Measurements from ENCODE around the gene TNNT1.
"Not testable (repeated sequence)": the region's sequence is repeated elsewhere in the genome, so short reads cannot be mapped to it uniquely, and the experiment has no call there.

TNNT1 gene

DNA sequence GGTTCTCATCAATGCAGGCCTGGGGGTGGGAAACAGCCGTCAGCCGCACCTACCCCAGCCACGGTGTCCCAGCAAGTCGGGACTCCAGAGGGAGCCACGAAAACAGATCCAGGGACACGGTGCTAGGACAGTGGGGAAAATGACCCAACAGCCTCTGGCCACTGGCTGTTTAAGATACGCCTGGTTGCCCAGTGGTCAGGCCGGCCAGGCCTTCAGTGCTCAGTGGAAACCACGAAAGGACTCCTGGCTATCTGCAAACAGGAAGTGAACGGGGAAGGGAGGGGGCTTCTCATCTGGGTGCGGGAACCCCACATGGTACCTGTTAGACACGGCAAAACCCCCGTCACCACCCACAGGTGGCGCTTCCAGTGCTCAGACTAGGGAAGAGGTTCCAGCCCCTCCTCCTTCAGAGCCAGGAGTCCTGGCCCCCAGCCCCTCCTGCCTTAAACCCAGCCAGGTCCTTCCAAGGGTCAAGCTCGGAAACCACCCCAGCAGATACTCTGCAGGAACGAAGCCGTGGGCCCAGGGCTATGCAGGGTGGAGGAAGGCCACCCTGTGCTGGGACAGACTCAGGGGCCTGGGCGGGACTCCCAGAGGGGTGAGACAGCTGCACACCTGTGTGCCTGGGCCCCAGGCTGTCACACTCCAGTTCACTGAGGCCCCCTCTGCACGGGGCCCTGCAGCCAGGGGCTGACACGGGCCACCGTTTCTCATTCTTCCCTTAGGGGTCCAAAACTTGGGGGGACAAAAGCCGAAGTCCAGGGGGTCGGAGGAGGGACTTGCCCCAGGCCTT lies 36.0 kb downstream of the TNNT1 start:
- peak; percentile 66 for FAIRE-seq
- no peak for DNase-seq (ENCODE audit: insufficient read length, low spot score)

DNA sequence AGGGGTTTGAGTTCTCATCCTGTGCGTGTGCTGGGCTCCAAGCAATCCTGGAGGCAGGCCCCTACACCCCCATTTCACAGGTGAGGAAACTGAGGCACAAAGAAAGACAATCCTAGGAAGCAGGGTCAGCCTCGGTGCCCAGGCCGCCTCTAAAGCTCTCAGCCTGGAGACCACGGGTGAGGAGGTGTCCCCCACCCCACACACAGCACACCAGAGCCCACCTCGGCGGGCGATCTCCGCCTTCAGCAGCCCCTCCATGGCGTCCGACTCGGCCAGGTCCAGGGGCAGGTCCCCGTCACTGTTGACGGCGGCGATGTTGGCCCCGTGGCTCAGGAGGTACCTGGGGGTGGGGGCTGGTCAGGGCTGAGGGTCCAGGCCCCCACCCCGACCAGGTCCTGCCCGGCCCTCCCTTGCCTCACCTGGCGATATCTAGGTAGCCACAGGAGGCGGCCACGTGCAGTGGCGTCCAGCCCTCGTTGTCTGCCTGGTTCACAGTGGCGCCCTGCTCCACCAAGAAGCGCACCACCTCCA lies 36.7 kb downstream of the TNNT1 start:
- no peak for DNase-seq (ENCODE audit: insufficient read length, low spot score)
- no peak for FAIRE-seq

DNA sequence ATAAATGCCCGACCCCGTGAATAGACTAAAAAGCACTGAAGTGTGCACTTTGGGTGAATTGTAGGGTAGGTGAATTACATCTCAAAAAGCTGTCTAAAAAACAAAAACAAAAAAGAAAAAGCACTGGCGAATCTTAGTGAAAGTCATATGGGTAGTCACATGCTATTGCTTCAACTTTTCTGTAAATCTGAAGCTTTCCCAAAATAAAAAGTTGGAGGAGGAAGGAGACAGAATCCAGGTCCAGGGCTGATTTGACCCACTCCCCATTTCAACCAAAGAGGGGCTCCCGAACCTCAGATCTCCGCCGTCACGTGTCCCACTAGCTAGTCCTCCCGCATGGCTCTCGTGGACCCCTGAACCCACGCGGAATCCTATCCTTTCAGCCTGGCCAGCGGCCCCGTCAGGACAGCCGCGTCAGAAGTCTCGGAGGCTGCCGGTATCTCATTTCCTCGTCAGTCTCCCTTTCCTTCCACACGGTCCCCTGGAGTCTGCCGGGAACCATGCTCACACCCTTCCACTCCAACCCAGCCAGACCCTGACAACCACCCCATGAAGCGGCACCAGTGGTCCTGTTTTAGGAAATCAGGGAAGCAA lies 37.7 kb downstream of the TNNT1 start:
- no peak for FAIRE-seq
- no peak for DNase-seq (ENCODE audit: insufficient read length, low spot score)

DNA sequence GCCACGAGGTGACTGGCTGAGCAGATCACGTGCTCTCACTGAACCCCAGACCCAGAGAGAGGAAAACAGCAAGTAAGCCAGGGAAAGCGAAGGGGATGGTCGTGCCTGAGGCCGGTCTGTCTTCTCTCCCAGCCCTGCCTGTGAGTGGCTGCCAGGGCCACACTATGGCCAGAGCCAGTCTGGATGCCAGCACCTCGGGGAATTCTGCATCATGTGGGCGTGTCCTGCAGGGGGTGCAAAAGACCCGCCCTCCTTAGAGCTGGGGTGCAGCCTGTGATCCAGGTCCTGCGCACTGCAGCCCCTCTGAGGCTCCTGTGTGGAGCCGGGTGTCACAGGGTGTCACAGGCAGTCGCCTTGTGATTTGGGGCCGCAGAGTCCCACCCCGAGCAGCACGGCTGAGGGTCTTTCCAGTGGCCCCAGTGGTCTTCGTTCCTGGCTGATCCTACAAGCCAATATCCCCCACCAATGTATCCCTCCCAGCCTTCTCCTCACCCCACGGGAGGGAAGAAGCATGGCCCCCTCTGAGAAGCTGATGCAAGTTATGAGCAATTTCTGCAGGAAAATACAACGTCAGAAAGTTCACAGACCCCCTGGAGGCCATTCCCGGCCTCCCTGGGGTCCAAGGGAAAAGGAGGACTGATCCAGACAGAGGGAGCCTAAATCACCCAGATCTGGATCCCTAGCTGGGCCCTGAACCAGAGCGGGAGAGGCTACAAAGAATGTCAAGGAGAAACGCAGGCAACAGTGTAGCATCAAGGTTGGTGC lies 39.3 kb downstream of the TNNT1 start:
- DNase-seq (ENCODE audit: insufficient read length, low spot score) (no peak), FAIRE-seq (no peak)

DNA sequence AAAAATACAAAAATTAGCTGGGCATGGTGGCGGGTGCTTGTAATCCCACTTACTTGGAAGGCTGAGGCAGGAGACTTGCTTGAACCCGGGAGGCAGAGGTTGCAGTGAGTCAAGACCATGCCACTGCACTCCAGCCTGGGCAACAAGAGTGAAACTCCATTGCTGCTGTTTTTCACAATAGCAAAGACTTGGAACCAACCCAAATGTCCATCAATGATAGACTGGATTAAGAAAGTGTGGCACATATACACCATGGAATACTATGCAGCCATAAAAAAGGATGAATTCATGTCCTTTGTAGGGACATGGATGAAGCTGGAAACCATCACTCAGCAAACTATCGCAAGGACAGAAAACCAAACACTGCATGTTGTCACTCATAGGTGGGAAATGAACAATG lies 41.8 kb downstream of the TNNT1 start:
- not testable (repeated sequence) for DNase-seq (ENCODE audit: insufficient read length, low spot score); FAIRE-seq

DNA sequence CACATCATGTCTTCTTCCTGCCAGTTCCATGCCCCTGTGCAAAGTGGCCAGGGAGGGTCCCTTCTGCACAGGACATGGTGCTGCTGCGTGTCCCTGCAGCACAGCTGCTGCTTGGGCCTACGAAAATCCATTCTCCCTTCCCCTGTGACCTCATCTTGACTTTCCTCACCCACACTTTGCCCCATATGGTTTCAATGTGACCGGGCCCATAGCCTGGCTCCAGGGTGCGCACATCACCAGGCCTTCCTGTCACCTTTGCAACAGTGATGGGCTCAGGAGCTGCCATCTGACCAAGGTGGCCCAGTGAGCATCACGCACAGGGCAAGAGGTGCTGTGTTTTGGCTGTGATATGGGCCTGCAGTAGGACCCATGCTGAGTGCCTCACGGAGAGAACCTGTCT lies 42.4 kb downstream of the TNNT1 start:
- DNase-seq (ENCODE audit: insufficient read length, low spot score) (no peak), FAIRE-seq (no peak)

DNA sequence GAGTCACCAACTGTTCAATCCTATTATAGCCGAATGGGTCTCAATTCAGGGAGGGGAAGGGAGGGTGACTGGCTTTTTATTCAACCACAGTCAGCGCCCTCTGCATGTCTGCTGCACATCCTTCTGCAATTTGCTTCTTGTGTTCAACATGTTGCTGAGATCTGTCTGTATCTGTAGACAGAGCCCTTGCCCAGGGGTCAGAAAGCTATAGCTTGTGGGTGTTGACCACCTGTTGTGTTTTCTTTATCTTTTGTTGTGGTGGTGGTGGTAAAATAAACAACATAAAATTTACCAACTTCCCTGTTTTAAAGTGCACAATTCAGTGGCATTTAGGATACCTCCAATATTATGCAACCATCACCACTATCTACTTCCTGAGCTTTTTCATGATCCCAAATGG lies 43.8 kb downstream of the TNNT1 start:
- no peak for DNase-seq (ENCODE audit: insufficient read length, low spot score)
- FAIRE-seq = no peak

DNA sequence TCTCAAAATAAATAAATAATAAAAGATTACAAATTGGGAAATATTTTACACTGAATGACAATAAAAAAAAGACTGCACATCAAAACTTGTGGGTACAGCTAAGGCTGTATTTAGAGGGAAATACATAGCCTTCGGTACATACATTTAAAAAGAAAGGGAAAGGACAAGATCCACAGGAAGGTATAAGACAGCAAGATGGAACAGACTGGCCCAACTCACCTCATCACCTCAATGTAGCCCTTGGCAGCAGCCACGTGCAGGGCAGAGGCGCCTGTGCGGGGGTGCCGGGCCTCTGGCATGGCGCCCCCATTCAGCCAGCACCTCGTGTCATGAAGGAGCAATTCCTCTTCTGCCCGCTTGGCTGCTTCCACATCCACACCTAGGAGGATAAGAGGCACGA lies 45.8 kb downstream of the TNNT1 start:
- FAIRE-seq = no peak

DNA sequence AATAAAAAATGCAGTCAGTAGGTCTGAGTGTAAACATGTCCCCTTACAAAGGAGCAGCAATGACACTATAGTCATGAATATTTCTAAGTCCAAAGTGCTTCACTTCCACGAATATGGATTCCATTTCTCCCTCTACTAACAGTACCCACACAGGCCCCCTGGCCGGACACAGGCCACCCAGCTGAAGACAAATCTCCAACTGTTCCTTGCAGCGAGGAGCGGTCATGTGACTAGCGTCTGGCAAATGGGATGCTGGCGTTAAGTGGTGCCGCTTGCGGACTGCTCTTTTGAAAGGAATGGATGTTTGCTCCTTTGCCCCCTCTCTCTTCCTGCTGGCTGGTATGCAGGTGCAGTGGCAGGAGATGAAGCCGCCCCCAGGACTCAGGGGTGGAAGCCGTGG lies 47.7 kb downstream of the TNNT1 start:
- DNase-seq (ENCODE audit: insufficient read length, low spot score) (no peak), FAIRE-seq (no peak)

More for the DNA sequence above, 45.8 kb downstream of the TNNT1 start:
- DNase-seq (ENCODE audit: insufficient read length, low spot score) = no peak

DNA sequence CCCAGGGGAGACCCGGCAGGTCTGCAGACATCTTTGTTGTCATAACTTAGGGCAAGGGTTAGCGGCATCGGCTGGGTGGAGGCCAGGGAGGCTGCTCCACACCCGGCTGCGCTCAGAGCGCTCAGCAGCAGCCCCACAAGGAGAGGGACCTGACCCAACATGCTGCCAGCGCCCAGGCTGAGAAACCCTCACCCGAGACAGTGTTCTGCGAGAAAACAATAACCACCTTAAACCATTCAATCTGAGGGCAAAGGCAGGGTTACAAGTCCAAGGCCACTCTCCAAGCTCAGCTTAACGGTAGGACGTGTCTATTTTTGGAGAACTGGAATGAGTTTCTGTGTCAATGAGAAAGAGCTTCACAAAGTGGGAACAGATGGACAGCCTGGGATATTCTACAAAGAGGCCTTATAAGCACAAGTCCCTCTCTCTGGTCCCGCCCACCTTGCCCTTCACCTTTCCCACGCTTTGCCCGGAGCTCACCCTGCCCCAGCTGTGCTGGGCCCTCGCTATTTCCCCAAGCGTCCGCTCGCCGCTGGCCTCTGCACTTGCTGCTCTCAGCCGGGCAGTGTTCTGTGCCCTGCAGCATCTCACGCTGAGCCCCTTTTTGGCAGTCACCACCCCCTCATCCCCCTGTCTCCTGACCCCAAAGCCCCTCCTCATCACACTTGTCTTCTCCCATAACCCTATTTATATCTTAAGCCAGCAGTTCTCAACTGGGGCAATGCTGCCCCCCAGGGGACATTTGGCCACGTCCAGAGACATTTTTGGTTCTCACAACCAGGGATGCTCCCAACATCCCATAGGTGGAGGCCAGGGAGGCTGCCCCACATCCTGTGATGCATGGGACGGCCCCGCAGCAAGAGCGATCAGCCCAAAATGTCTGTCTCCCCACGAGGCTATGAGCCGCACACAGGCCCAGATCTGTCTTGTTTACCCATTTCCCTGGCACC lies 49.2 kb downstream of the TNNT1 start:
- no peak for FAIRE-seq

DNA sequence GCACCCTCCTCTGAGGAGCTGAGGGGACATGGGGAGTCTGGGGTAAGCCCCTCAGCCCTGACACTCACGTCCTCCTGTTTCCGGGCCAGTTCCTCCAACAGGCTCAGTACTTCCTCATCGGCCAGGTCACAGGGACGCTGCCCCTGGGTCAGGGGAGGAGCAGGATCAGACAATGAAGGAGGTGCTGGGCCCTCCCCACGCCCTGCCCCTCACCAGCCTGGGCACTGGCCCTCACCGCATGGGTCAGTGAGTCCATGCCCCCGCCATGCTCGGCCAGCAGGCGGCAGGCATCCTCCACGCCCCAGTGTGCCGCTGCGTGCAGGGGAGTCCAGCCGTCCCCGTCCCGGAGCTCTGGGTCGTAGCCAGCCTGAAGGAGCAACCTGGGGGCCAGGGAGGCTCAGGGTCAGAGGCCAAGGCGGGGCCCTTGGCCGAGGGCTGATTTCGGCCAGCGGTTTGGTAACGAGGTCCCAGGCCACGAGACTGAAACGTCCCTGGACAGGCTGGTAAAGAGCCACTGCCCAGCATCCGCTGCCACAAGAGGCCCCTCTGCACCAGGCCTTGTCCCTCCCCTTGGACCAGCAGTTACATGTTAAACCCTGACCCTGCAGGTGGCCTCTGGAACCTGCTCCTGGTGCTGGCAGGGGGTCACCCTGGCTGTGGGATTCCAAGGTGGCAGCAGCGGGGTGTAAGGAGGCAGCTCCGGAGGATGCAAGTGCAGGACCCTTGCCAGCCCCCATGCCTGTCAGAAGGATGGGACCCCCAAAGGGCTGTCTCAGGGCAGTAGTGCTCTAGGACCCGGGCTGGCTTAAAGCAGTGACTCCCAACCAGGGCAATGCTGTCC lies 50.1 kb downstream of the TNNT1 start:
- FAIRE-seq = no peak
- no peak for DNase-seq (ENCODE audit: insufficient read length, low spot score)

More for the DNA sequence above, 49.2 kb downstream of the TNNT1 start:
- no peak for DNase-seq (ENCODE audit: insufficient read length, low spot score)

DNA sequence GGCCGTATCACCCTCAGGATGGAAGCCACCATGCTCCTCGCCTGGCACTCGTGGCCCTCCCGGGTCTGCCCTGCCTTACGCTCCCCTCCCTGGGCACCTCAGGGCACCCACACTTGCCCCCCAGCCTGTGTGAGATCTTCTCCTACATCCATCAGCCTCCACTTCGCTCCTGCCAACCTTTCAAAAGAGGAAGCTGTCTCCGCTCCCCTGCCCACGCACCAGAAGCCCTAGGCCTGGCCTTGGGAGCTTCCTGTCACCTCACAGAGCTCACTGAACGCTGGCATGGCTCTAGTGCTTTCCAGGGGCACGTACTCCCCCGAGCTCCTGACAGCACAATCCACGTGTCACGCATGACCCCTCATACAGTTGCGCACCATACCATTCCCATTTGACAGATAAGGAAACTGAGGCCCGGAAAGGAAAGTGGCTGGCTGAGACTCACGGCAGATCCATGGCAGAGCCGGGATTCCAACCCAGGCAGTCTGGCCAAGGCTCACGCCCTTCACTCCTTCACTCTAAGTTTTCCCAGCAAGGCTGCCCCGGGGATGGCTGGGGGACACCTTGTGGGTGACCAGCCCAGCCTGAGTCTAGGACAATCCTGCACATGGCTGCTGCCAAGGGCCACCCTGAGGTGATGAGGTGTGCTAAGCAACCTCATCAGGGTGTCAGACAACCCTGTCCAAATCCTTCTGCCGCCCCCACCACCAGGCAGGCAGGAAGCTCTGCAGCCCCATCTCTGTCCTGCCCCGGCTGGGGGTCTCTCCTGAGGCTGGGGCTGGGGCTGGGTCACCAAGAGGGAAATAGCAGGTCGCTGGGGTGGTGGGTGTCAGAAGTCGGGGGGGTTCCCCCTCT lies 50.9 kb downstream of the TNNT1 start:
- FAIRE-seq (no peak), DNase-seq (ENCODE audit: insufficient read length, low spot score) (no peak)

DNA sequence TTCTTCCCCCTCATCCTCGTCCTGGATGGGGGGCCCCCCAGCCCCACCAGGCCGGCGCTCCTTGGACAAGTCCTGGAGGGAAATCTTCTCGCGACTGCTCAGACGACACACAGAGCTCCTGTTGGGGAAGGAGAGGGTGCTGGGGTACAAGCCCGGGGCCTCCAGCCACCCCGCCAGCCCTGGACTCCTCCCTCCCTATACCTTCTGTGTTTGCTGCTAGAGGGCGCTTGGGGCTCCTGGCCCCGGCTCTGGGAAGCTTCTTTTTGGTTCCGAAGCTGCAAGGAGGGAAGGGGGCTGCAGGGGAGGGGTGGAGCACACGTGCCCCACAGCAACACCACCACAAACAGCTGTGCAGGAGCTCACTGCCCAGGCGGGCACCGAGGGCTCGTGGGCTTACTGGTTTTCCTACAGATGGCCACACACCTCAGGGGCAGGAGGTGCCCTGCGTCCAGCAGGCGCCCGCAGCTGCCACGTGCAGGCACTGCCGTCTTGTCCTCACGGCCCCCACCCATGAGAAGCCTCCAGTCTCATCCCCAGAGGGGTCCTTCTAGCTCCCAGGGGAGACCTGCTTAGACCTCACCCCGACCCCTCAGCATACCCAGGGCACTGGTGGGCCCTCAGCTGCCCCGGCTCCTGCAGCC lies 52.8 kb downstream of the TNNT1 start:
- no peak for DNase-seq (ENCODE audit: insufficient read length, low spot score)

DNA sequence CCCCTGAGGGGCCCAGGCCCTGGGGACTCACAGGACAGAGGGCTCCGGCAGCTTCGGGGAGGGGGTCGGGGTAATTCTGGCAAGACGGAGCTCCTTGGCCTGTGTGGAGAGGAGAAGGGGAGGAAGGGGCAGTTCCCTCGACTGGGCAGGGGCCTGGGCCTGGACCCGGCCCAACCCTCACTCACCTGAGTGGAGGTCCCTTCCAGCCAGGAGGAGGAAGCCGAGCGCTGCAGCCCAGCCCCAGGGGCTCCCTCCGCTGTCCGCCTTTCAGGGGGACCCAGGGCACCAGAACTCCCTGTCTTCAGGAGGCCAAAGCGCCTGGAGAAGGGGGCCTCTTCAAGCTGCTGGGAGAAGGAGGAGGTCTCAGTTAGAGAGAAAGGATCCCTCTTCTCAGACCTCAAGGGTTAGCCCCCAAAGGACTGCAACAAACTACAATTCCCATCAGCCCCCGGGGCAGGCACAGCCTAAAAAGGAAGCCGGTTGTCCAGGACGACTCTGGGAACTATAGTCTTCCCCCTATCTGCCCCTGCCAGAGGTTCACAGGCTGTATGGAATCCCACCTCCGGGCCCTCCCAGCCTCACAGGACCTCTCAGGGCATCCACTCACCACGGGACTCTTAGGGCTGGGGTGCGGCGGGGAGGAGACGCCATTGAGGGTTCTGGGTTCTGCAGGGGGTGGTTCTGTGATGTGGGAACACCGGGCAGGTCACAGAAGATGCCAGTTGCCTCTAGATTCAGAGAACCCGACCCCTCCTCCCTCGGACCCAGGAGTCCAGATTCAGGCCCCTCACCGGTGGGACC lies 53.5 kb downstream of the TNNT1 start:
- no peak for FAIRE-seq
- DNase-seq (ENCODE audit: insufficient read length, low spot score) = no peak

More for the DNA sequence above, 52.8 kb downstream of the TNNT1 start:
- no peak for FAIRE-seq

DNA sequence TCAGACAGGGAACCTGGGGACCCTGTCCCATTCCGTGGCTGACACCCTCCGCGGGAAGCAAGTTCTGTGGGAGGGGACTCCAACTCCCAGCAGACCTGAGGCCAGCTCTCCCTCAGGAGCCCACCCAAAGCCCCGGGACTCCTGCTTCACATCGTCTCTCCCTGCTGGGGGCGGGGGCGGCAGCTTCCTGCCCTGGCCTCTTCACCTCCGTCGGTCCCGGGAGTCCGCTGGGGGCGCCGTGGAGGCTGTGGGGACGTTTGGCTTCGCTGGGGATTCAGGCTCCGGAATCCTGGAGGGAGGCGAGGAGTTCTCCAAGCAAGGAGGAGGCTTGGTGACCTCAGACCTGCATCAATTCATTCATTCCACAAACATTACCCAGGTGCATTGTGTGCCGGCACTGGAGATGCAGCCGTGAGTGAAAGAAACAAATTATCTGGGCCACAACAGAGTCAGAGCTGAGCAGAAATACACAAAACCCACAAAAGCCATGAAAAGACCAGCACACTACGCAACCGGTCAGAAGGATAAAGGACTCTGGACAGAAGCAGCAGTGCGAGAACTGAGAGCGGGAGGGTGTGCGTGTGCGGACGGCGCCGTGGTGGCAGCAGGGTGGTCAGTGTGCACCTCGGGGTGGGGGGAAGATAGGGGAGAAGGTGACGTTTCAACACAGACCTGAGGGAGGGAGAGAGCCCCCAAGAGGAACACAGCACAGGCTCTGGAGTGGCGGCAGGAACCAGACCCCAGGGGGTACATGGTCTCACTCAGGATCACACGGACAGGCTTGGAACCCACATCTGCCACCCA lies 54.3 kb downstream of the TNNT1 start:
- DNase-seq (ENCODE audit: insufficient read length, low spot score) (no peak), FAIRE-seq (no peak)

Data from GM19239 (cell line).